Measurements from ENCODE around the gene TUBG1.

DNA sequence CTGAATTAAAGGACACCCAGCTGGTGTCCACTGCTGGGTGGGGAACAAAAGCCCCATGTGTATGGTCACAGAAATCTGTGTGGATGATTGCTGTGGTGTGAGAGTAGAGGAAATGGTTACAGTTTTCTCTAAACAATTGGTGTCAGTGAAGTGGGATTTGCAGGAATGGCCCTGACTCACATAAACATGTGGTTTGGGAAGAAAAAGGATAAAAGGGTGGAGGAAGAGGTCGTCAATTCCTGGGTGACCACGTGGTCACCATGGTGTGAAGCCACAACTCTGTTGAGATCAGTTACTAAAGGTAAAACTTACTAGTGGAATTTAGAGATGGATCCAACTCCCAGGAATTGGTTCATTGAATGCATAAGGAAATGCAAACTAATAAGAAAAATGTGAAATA, 46.0 kb downstream of the TUBG1 start:
- TF ChIP-seq, protein P1, sequence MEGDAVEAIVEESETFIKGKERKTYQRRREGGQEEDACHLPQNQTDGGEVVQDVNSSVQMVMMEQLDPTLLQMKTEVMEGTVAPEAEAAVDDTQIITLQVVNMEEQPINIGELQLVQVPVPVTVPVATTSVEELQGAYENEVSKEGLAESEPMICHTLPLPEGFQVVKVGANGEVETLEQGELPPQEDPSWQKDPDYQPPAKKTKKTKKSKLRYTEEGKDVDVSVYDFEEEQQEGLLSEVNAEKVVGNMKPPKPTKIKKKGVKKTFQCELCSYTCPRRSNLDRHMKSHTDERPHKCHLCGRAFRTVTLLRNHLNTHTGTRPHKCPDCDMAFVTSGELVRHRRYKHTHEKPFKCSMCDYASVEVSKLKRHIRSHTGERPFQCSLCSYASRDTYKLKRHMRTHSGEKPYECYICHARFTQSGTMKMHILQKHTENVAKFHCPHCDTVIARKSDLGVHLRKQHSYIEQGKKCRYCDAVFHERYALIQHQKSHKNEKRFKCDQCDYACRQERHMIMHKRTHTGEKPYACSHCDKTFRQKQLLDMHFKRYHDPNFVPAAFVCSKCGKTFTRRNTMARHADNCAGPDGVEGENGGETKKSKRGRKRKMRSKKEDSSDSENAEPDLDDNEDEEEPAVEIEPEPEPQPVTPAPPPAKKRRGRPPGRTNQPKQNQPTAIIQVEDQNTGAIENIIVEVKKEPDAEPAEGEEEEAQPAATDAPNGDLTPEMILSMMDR (IDR thresholded peaks at IDR 0.05), result no peak
- TF ChIP-seq EZH2 (IDR thresholded peaks at IDR 0.05), result no peak
